ENCODE measurements around the gene DAPK2.

DAPK2 gene

GRCh38 chr15:63894662-63894949 lies 151.7 kb downstream of the DAPK2 start:
- H4K20me1 ChIP-seq (ENCODE audit: insufficient read depth, low read length, poor library complexity, severe bottlenecking): no peaks in the 10 kb centered on the region
- H3F3A ChIP-seq (ENCODE audit: low read depth): peaks cover 3% of the 10 kb centered on the region; the same call in 1 of the 2 replicates
- peak overlapping the region; percentile 4 for H3K9ac ChIP-seq (ENCODE audit: low read depth, low read length, poor library complexity, severe bottlenecking)
- H3K9me2 ChIP-seq (replicated peaks; ENCODE audit: low read depth, low read length): no peaks in the 10 kb centered on the region
- no peaks in the 10 kb centered on the region for H3K9me3 ChIP-seq (ENCODE audit: insufficient read depth, low read depth, low read length)
- TF ChIP-seq CTCF (conservative IDR thresholded peaks at IDR 0.05; ENCODE audit: low read length) (no peak), EZH2phosphoT487 (IDR thresholded peaks at IDR 0.05; ENCODE audit: borderline replicate concordance) (no peak)
- H3K79me2 ChIP-seq (ENCODE audit: insufficient read depth, low read length): no peaks in the 10 kb centered on the region
- no peak overlapping the region for H2AFZ ChIP-seq (ENCODE audit: low read length)
- H3K27me3 ChIP-seq (ENCODE audit: insufficient read depth, low read length, poor library complexity, severe bottlenecking): no peaks in the 10 kb centered on the region
- peaks cover 64% of the 10 kb centered on the region for H3K4me1 ChIP-seq (ENCODE audit: insufficient read depth, low read length, poor library complexity, severe bottlenecking)
- H3K4me3 ChIP-seq (ENCODE audit: low read length, poor library complexity, severe bottlenecking): no peak overlapping the region
- peak overlapping the region; percentile 61 for H3K4me2 ChIP-seq (ENCODE audit: low read depth, low read length, poor library complexity, severe bottlenecking)
- no peaks in the 10 kb centered on the region for H3K36me3 ChIP-seq (ENCODE audit: insufficient read depth, low read length)

GRCh38 chr15:63893866-63894661 lies 152.2 kb downstream of the DAPK2 start:
- H3K27me3 ChIP-seq (ENCODE audit: insufficient read depth, low read length, poor library complexity, severe bottlenecking): no peaks in the 10 kb centered on the region
- no peak overlapping the region for H3K4me3 ChIP-seq (ENCODE audit: low read length, poor library complexity, severe bottlenecking)
- H3K79me2 ChIP-seq (ENCODE audit: insufficient read depth, low read length): no peaks in the 10 kb centered on the region
- no peaks in the 10 kb centered on the region for H4K20me1 ChIP-seq (ENCODE audit: insufficient read depth, low read length, poor library complexity, severe bottlenecking)
- no peak overlapping the region for H2AFZ ChIP-seq (ENCODE audit: low read length)
- peak overlapping the region; percentile 61 for H3K4me2 ChIP-seq (ENCODE audit: low read depth, low read length, poor library complexity, severe bottlenecking)
- no peak for TF ChIP-seq CTCF (conservative IDR thresholded peaks at IDR 0.05; ENCODE audit: low read length)
- no peak for TF ChIP-seq EZH2phosphoT487 (IDR thresholded peaks at IDR 0.05; ENCODE audit: borderline replicate concordance)
- no peaks in the 10 kb centered on the region for H3K9me2 ChIP-seq (replicated peaks; ENCODE audit: low read depth, low read length)
- no peaks in the 10 kb centered on the region for H3K9me3 ChIP-seq (ENCODE audit: insufficient read depth, low read depth, low read length)
- H3K4me1 ChIP-seq (ENCODE audit: insufficient read depth, low read length, poor library complexity, severe bottlenecking): peaks cover 64% of the 10 kb centered on the region
- no peaks in the 10 kb centered on the region for H3K36me3 ChIP-seq (ENCODE audit: insufficient read depth, low read length)
- H3K9ac ChIP-seq (ENCODE audit: low read depth, low read length, poor library complexity, severe bottlenecking): peak overlapping the region; percentile 4
- H3F3A ChIP-seq (ENCODE audit: low read depth): peaks cover 3% of the 10 kb centered on the region; the same call in 1 of the 2 replicates

- Histone ChIP-seq H3K4me3 (ENCODE audit: low read length, poor library complexity, severe bottlenecking) (peak overlapping the region; percentile 8), H3K4me2 (ENCODE audit: low read depth, low read length, poor library complexity, severe bottlenecking) (peak overlapping the region; percentile 61), H2AFZ (ENCODE audit: low read length) (no peak overlapping the region), H3K9me2 (replicated peaks; ENCODE audit: low read depth, low read length) (no peaks in the 10 kb centered on the region), H3K4me1 (ENCODE audit: insufficient read depth, low read length, poor library complexity, severe bottlenecking) (peaks cover 64% of the 10 kb centered on the region), H3F3A (ENCODE audit: low read depth) (peaks cover 3% of the 10 kb centered on the region; the same call in 1 of the 2 replicates), H3K27me3 (ENCODE audit: insufficient read depth, low read length, poor library complexity, severe bottlenecking) (no peaks in the 10 kb centered on the region), H3K79me2 (ENCODE audit: insufficient read depth, low read length) (no peaks in the 10 kb centered on the region), H3K36me3 (ENCODE audit: insufficient read depth, low read length) (no peaks in the 10 kb centered on the region), H4K20me1 (ENCODE audit: insufficient read depth, low read length, poor library complexity, severe bottlenecking) (no peaks in the 10 kb centered on the region), H3K9me3 (ENCODE audit: insufficient read depth, low read depth, low read length) (no peaks in the 10 kb centered on the region), H3K9ac (ENCODE audit: low read depth, low read length, poor library complexity, severe bottlenecking) (peak overlapping the region; percentile 4)
- no peak for TF ChIP-seq EZH2phosphoT487 (IDR thresholded peaks at IDR 0.05; ENCODE audit: borderline replicate concordance)
- no peak for TF ChIP-seq CTCF (conservative IDR thresholded peaks at IDR 0.05; ENCODE audit: low read length)
These were observed 153.4 kb downstream of the DAPK2 start for GRCh38 chr15:63892794-63893441.

Data from Loucy (cell line).